Kidney glomerular epithelial cell (primary cell): ENCODE results near the gene GRM4.

Experiments used
- DNase-seq: peaks from one replicate; lab custom pipeline; 2025; lab: John Stamatoyannopoulos, UW

Gene GRM4

DNA sequence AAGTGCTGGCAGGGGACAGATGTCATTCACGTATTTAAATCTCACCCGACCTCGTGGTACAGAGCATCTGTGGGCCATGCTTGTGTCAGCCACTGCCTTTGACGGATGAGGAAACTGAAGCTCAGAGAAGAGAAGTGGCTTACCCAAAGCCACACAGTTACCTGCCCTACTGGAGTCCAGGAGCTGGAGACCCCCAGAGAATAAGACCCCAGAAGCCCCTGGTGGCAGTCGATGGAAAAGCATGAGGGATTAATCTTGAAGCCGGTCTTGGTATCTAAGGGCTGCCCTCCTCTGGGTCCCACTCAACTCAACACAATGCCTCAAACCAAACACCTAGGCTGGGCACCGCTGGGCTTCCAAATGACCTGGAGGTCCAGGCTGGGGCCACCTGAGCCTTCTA is 83.1 kb downstream of the GRM4 start:
- DNase-seq, result no peak

- DNase-seq, result no peak
These were observed 83.7 kb downstream of the GRM4 start for GRCh38 chr6:34062156-34062555.

- no peak for DNase-seq
These were observed 84.5 kb downstream of the GRM4 start for GRCh38 chr6:34061348-34061747.

DNA sequence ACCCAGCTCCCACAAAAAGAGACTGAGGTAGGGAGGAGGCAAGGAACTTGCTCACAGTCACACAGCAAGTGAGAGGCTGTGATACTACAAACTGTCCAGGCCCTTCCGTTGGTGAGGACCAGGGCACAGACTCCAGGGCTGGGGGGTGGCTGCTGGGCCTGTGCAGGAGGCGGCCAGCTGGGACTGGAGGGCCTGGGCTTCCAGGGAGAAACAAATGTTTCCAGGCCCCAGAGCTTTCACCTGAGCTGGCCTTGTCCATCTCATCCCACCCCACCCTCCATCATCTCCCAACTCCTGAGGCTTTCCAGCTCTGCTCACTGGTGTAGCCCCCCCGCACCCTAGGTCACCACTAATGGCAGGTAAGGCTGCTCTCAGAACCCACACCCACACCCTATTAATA is 86.0 kb downstream of the GRM4 start:
- DNase-seq, result no peak

DNA sequence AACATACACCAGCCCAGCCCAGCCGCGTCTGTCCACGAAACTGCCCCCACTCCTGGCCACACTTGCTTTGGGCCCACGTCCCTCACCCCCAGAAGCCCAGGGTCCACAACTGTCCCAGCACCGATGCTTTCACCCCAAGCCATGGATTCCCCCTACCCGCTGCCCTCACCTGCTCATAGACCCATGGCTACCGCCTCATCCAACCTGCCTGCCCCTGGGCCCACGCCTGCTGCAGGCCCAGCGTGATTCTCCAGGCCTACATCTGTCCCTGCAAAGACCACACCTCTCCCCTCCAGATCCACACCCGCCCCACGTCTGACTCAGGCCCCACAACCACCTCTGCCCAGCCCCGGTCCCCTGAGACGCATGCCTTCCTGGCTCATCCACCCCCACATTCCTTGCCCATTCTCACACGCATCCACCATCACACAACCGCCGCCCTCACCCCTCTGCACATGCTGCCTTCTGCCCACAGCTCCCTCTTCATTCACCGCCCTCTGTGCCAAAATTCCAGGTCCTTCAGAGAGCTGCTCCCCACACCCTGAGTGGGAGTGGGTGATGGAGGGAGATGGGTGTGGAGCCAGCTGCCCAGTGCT is 86.7 kb downstream of the GRM4 start:
- DNase-seq, result peak; percentile 18

DNA sequence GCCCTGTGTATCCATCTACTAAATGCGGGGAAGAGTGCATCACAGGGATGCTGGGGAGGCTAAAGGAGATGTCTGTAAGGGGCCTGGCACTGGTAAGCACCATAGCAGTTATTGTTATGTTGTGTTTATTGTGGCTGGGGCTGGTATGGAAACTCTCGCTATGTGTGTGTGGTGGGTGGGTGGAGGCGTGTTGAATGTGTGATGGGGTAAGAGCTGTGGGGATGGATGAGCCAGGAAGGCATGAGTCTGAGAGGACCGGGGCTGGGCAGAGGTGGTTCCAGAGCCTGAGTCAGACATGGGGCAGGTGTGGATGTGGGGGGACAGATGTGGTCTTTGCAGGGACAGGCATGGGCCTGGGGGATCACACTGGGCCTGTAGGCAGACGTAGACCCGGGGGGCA is 88.1 kb downstream of the GRM4 start:
- DNase-seq, result no peak

DNA sequence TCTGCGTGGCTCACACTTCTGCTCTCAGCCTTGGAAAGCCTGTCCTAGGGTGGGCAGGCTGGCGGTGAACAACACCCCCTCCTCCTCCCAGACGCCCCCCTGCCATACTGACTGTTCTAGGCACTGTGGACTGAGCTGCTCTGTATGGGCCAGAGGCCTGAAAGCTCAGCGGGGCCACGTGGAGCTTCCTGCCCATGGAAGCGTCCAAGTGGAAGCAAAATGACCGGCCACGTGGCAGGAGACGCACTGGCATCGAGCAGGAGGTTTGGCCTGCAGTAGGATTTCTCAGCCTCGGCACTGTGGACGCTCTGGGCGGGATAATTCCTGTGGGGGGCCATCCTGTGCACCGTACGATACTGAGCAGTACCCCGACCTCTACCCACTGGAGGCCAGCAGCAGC is 88.7 kb downstream of the GRM4 start:
- DNase-seq, result no peak

- peak; percentile 54 for DNase-seq
These were observed 89.4 kb downstream of the GRM4 start for GRCh38 chr6:34056305-34057108.

GRCh38 chr6:34055223-34055933 is 90.5 kb downstream of the GRM4 start:
- DNase-seq, result peak; percentile 21

DNA sequence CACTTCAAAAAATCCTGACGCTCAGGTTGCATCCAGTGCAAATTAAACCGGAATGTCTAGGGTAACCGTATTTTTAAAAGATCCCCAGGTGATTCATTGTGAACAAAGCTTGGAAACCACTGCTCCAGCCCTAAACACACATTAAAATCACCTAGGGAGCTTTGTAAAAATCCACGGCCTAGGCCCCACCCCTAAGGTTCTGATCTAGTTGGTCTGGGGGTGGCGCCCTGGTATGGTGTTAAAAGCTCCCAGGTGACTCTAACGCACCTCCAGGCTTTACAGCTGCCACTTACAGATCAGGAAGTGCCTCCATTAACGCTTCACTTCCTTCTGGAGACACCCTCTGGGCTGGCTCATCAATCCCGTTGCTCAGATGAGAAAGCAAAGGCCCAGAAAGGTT is 92.2 kb downstream of the GRM4 start:
- DNase-seq, result no peak

DNA sequence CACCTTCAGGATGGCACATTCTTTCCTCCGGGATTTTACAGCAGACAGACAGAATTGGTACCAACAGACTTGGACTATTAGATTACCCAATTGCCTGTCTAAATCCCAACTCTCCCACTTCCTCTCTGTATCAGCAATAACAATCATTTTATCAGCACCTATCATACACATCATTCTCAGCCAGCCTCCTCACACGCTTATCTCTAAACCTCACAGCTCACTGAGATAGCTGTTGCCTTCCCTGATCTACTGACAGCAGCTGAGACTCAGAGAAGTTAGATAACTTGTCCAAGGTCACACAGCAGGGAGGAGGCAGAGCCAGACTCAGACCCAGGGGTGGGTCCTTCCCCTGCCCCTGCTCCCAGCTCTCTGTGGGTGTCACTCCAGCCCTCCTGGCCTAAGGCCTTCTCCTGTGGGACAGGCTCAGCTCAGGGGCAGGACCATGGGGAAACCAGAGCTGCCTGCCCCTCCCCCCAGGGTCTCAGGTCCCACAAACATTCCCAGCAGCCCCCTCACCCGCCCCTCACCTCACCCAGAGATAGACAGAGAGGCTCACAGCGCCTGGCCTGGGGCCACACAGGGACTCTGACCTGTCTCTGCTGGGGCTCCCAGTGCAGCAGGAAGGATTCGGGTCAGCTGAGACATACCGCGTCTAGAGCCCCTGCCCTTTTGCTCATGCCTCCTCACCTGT is 92.8 kb downstream of the GRM4 start:
- no peak for DNase-seq

- DNase-seq, result no peak
These were observed 93.6 kb downstream of the GRM4 start for GRCh38 chr6:34052071-34052825.

DNA sequence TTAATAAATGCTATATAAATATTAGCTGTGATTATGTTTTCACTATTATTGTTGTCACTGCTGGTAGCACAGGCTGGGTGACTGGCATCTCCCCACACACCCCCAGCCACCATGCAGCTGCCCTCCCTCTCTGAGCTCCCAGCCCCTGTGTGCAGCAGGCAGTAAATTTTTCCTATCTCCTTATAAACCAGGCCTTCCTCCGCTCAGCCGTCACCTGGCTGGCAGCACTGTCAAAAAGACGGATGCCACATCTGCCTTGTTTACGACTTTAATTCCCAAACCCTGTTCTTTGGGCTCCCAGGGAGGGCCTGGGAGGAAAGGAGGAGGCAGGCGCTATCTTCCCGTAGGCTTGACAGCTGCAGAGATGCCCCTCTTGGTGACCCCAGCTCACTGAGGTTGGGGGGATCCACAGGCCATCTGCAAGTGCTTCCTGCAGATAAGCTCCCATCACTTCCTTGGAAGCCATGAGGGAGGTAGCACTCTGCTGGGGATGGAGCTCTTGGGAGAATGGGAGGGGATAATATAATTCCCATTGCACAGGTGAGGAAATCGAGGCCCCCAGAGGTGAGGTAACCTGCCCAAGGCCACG is 94.5 kb downstream of the GRM4 start:
- no peak for DNase-seq

DNA sequence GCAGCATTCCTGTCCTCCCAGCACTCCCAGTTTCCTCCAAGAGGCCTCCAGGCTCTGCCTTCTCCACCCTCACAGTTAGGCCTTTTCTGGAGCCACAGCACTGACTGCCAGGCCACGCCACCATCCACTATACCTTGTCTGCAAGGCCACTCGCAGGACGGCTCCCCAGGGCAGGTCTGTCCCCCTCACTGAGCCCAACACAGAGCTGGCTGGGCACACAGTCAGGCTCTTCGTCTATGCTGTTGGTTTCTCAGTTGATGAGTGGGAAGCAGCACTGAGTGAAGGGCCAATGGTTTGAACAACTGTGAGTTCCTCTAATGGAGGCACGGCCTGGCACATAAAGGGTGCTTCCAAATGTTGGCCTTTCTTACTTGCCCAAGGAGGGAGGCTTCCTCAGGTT is 95.2 kb downstream of the GRM4 start:
- no peak for DNase-seq

DNA sequence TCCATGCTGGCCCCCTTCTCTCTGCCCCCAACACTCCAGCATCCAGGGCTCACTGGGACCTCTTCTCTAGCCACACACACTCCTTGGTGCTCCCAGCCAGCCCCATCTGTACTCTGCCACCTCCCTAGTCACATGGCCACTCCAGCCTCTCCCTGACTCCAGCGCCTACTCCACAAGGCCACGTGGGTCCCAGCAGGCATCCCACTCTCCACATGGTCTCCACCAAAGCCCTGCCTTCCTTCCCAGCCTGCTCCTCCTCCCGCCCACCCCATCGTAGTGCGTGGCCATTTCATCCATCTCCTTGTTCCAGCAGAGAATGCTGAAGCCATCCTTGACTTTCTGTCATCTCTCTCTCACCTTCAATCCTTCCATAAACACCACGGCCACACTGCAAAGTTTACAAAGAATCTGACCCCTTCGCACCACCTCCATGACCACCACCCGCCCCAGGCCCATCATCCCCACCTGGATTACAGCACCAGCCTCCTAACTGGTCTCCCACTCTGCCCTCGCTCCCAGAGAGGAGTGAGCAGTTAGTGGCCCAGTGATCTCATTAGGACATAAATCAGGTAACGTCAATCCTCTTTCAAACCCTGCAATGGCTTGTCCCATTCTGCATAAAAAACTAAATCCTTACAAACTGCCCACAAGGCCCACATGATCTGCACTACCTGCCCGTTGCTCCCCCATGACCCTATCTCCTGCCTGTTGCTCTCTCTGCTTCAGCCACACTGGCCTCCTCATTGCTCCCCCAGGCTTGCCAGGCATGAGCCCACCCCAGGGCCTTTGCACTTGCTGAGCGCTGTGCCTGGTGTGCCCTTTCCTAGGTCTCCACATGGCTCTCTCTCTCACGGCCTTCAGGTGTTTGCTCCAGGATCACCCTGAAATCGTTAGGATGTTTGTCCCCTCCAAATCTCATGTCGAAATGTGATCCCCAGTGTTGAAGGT is 96.2 kb downstream of the GRM4 start:
- DNase-seq, result no peak

DNA sequence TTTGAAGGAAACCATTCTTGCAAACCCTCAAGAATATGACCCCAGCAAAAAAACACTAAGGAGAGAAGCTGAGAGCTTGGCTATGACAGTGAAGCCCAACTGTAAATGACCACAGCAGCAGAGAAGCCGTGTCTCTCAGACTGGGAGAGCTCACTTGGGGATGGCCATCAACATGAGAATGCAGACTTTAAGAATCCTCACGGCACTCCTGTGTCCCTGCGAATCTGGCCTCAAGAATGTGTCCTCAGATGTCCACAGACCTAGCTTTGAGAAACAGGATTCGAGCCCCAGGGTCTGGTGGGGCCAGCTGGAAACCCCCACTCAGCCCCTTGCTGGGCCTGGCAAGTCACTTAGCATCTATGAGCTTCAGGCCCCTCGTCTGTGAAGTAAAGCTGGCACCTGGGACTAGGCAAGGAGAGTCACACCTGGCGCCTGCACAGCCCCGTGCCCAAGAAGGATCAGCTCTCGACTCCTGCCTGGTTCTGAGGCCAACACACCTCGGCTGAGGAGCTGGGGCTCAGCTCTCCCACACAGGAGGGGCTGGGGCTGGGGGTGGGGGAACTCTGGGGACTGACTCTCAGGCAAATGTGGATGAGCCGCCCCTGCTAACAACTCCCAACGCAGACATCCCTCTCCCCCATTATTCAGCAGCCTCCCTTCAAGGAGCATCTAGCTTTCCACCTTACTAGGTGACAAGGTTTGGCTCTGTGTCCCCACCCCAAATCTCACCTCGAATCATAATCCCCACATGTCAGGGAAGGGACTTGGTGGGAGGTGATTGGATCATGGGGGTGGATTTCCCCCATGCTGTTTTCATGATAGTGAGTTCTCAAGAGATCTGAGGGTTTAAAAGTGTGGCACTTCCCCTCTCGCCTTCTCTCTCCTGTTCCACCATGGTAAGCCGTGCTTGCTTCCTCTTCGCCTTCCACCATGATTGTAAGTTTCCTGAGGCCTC is 97.7 kb downstream of the GRM4 start:
- DNase-seq, result no peak

DNA sequence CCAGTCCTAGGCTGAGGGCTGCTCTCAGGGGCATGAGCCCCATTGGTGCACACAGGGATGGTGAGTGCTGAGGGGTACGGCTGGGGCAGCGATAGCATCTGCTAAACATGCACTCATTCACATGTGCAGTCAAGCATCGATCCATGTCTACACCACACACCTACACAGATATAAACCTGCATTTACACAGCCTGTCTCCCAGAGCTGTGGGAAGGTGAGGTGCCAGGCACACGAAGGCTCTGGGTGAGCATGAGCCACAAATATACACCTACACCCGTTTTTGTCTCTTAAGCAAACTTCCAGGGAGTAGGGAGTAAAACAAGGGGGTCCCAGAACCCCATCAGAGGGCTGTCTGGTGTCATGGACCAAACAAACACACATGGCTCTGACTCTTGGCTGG is 99.3 kb downstream of the GRM4 start:
- no peak for DNase-seq

DNA sequence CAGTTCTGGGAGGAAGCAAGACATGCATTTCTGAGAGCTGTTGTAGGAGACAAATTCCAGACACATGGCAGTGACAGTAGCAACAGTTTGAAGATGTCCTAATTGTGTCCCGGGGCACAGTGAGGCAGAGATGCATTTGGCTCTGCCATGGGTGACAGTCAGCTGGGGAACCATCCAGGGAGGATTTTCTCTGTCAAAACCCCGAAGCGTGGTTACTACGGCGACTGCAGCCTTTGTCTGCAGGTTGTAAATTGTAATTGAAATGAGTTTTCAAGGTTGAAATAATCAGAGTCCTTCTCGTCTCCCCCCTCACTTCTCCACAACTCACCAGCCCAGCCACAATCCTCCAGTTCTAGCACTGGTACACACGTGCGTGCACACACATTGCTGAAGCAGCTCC is 100.1 kb downstream of the GRM4 start:
- DNase-seq, result no peak

GRCh38 chr6:34044945-34045595 is 100.8 kb downstream of the GRM4 start:
- no peak for DNase-seq
